A549 (cell line): Measurements from ENCODE around the gene SELENOW. TPM values are rescaled to one million over a fixed set of nuclear protein-coding genes. Genes with fewer than 3 reads are reported as not detected.

Experiments
- ATAC-seq, 2 experiments: fragments of 200-7000 bp in 1 of 2; fragments of >200 bp in 1 of 2; cut with Nextera tagmentation in 1 of 2; cut with Tn5 transposase in 1 of 2; 3 replicates each; pipeline versions ENCODE4 v1.8.0 to v1.9.1; 2018 to 2020; ENCODE audit warnings: mild to moderate bottlenecking in 1 of 2, moderate library complexity in 1 of 2
- CTCF ChIA-PET: fragments of 300-600 bp; sonication (Branson Sonifier 250); formaldehyde crosslinking; extraction: SDS; loops from one replicate; lab custom pipeline; 2021; ENCODE audit warnings: antibody characterized with exemption, inconsistent platforms; lab: Yijun Ruan, JAX
- POLR2A ChIA-PET: fragments of 350-600 bp; formaldehyde crosslinking; extraction: SDS; loops from one replicate; lab custom pipeline; 2021; ENCODE audit warnings: antibody characterized with exemption, inconsistent platforms; lab: Yijun Ruan, JAX
- DNase-seq, 2 experiments: peaks; one replicate each; pipeline versions ENCODE4 v3.0.0 to v3.0.0-alpha.2; 2011 to 2016; ENCODE audit warnings: low read depth in 1 of 2, low spot score in 1 of 2
- FAIRE-seq: peaks from 2 replicates; lab custom pipeline; 2011; peaks lifted over from hg19 to GRCh38; lab: Jason Lieb, UNC
- H3K27ac ChIP-seq, 2 experiments: fragments of >200 bp; sonication (Bioruptor Twin); formaldehyde crosslinking; 3 replicates each; pipeline ENCODE4 v1.5.1; 2016 to 2017
- H3K4me1 ChIP-seq: fragments of >200 bp; sonication (Bioruptor Twin); formaldehyde crosslinking; 3 replicates; pipeline ENCODE4 v1.6.1; 2016
- H3K4me2 ChIP-seq: fragments of >200 bp; sonication (Bioruptor Twin); formaldehyde crosslinking; 3 replicates; pipeline ENCODE4 v1.6.1; 2016
- H3K4me3 ChIP-seq: fragments of >200 bp; sonication (Bioruptor Twin); formaldehyde crosslinking; 3 replicates; pipeline ENCODE4 v1.5.1; 2016
- H3K9me3 ChIP-seq: fragments of >200 bp; sonication (Bioruptor Twin); formaldehyde crosslinking; 3 replicates; pipeline ENCODE4 v1.6.1; 2016
- BHLHE40 ChIP-seq: IDR thresholded peaks from 2 replicates; pipeline ENCODE4 v1.6.1; 2012; ENCODE audit warnings: low read depth, low read length, inconsistent platforms
- CBX2 ChIP-seq: fragments of 200-600 bp; sonication (generic); IDR thresholded peaks from 2 replicates; pipeline ENCODE4 v1.6.1; 2016; ENCODE audit warnings: low read depth, mild to moderate bottlenecking, borderline replicate concordance
- CBX8 ChIP-seq: fragments of 200-600 bp; sonication (generic); IDR thresholded peaks from 2 replicates; pipeline ENCODE4 v1.6.1; 2016
- CEBPB ChIP-seq, 2 experiments: fragments of >200 bp in 1 of 2; sonication (Bioruptor Twin) in 1 of 2; formaldehyde crosslinking in 1 of 2; IDR thresholded peaks; 2 replicates each; pipeline ENCODE4 v1.6.1; 2012 to 2016
- CHD4 ChIP-seq: fragments of 200-600 bp; sonication (generic); IDR thresholded peaks from 2 replicates; pipeline ENCODE4 v1.6.1; 2016; ENCODE audit warnings: antibody characterized with exemption, mild to moderate bottlenecking, borderline replicate concordance
- EHF ChIP-seq: fragments of 250-450 bp; sonication (Bioruptor Pico); IDR thresholded peaks from 2 replicates; pipeline ENCODE4 v1.5.0; 2020; ENCODE audit warnings: mild to moderate bottlenecking
- ELK1 ChIP-seq: fragments of 150-350 bp; IDR thresholded peaks from 2 replicates; pipeline ENCODE4 v1.6.1; 2014; ENCODE audit warnings: low read depth, mild to moderate bottlenecking, low read length
- ESRRA ChIP-seq: fragments of 150-350 bp; IDR thresholded peaks from 2 replicates; pipeline ENCODE4 v1.6.1; 2014; ENCODE audit warnings: mild to moderate bottlenecking, low read length, borderline replicate concordance
- FOSB ChIP-seq: fragments of 250-450 bp; sonication (Bioruptor Pico); IDR thresholded peaks from 2 replicates; pipeline ENCODE4 v1.5.0; 2020; ENCODE audit warnings: mild to moderate bottlenecking, moderate library complexity
- FOXS1 ChIP-seq: fragments of 250-450 bp; sonication (Bioruptor Pico); IDR thresholded peaks from 2 replicates; pipeline ENCODE4 v1.5.0; 2020; ENCODE audit warnings: mild to moderate bottlenecking, moderate library complexity
- HEYL ChIP-seq: fragments of 250-450 bp; sonication (Bioruptor Pico); IDR thresholded peaks from 2 replicates; pipeline ENCODE4 v1.8.0; 2021; ENCODE audit warnings: mild to moderate bottlenecking, moderate library complexity
- HOXA7 ChIP-seq: fragments of 250-450 bp; sonication (Bioruptor Pico); IDR thresholded peaks from 2 replicates; pipeline ENCODE4 v1.5.0; 2020; ENCODE audit warnings: mild to moderate bottlenecking, moderate library complexity
- HOXB13 ChIP-seq: fragments of 250-450 bp; sonication (Bioruptor Pico); IDR thresholded peaks from 2 replicates; pipeline ENCODE4 v1.5.0; 2020; ENCODE audit warnings: low read depth, mild to moderate bottlenecking, moderate library complexity
- KDM5A ChIP-seq: fragments of 200-600 bp; sonication (generic); IDR thresholded peaks from 2 replicates; pipeline ENCODE4 v1.6.1; 2016; ENCODE audit warnings: antibody characterized with exemption, mild to moderate bottlenecking
- MAFK ChIP-seq: fragments of 450-650 bp; IDR thresholded peaks from 2 replicates; pipeline ENCODE4 v1.6.1; 2014; ENCODE audit not compliant: partially characterized antibody
- NPAS2 ChIP-seq: fragments of 250-450 bp; sonication (Bioruptor Pico); IDR thresholded peaks from 2 replicates; pipeline ENCODE4 v1.8.0; 2022; ENCODE audit warnings: mild to moderate bottlenecking, moderate library complexity, borderline replicate concordance
- NR3C1 ChIP-seq: fragments of >200 bp; sonication (Bioruptor Twin); formaldehyde crosslinking; IDR thresholded peaks from 3 replicates; pipeline ENCODE4 v1.6.1; 2017
- RNF2 ChIP-seq: fragments of 200-600 bp; sonication (generic); IDR thresholded peaks from 2 replicates; pipeline ENCODE4 v1.6.1; 2016; ENCODE audit warnings: low read depth, mild to moderate bottlenecking, antibody characterized with exemption, moderate library complexity, borderline replicate concordance
- SREBF2 ChIP-seq: fragments of 450-650 bp; IDR thresholded peaks from 2 replicates; pipeline ENCODE4 v1.6.1; 2014; ENCODE audit warnings: mild to moderate bottlenecking, moderate library complexity
- USF2 ChIP-seq: fragments of 450-650 bp; IDR thresholded peaks from 2 replicates; pipeline ENCODE4 v1.6.1; 2014; ENCODE audit warnings: antibody characterized with exemption
- ZC3H11A ChIP-seq: fragments of 450-650 bp; IDR thresholded peaks from 2 replicates; pipeline ENCODE4 v1.6.1; 2014; ENCODE audit warnings: antibody characterized with exemption, mild to moderate bottlenecking
- ZNF302 ChIP-seq: fragments of 250-450 bp; sonication (Bioruptor Pico); IDR thresholded peaks from 2 replicates; pipeline ENCODE4 v1.9.0; 2021; ENCODE audit warnings: inconsistent platforms, mild to moderate bottlenecking, moderate library complexity
- WGBS: methylation state at CpG from one replicate; pipeline ENCODE4 v1.1.6; 2017; ENCODE audit errors: missing lambda C conversion rate; 5-methylcytosine and 5-hydroxymethylcytosine counted together
- polyA plus RNA-seq, 4 experiments: library from polyadenylated mRNA; depleted of rRNA in 3 of 4; stranded (reverse); fragments of >200 nt; fragmentation: RNase III in 1 of 4; extraction: RNeasy Plus Mini Kit Qiagen cat#74134 plus additional on column Dnase treatment in 1 of 4; gene quantifications; 2 replicates in 3 of 4; 3 replicates in 1 of 4; pipeline ENCODE4 v1.2.3, GENCODE V29; 2011 to 2017
- TF ChIP-seq, protein P1 (sequence below): IDR thresholded peaks from 2 replicates; pipeline ENCODE4 v1.6.1; 2012
- TF ChIP-seq, protein P2 (sequence below): fragments of 250-450 bp; sonication (Bioruptor Pico); IDR thresholded peaks from 2 replicates; pipeline ENCODE4 v1.5.0; 2020; ENCODE audit warnings: low read depth, mild to moderate bottlenecking, moderate library complexity

The SELENOW gene
- polyA plus RNA-seq, 2 of the 4 experiments (the other 2 are of a cell fraction): 114 to 155 TPM

- TF ChIP-seq ESRRA: no peak
- POLR2A ChIA-PET: interaction anchor here (1.2 to 1.4 kb wide), 2 partner anchors 12 to 28 kb away, joined by 3 to 4 read pairs; partner anchors contain the start of gene EHD2
- Histone ChIP-seq H3K4me1 (peaks cover 23% of the 10 kb centered on the region), H3K4me2 (no peak overlapping the region), H3K27ac (0 out of 6 replicates have a peak overlapping the region, but pooled peaks of 1 of the 2 experiments have one; percentile 3), H3K4me3 (no peak overlapping the region), H3K9me3 (no peaks in the 10 kb centered on the region)
- FAIRE-seq (no peak), ATAC-seq (no peak), DNase-seq (no peak)
- CTCF ChIA-PET: interaction anchor here (0.7 to 42.0 kb wide), 9 partner anchors 11 to 531 kb away, joined by 3 to 1389 read pairs (median 5); partner anchors contain the start of genes EHD2 and NAPA
- WGBS: 94% methylated on average over 45 of the region's 48 CpGs
Measured at GRCh38 chr19:47740866-47741519, 37.5 kb upstream of the SELENOW start.

- CTCF ChIA-PET: interaction anchor here (1.2 to 42.0 kb wide), 6 partner anchors 12 to 305 kb away, joined by 3 to 1389 read pairs (median 14); partner anchors contain the start of genes EHD2 and NAPA
- DNase-seq (no peak), FAIRE-seq (no peak)
- H3K4me3 ChIP-seq: no peak overlapping the region
- no peak overlapping the region for H3K4me2 ChIP-seq
- H3K9me3 ChIP-seq: no peaks in the 10 kb centered on the region
- peak overlapping the region; percentile 95 to 96; a peak in 5 of 6 replicates for H3K27ac ChIP-seq
- peaks cover 28% of the 10 kb centered on the region for H3K4me1 ChIP-seq
- 93% methylated on average over 15 of the region's 15 CpGs for WGBS
- TF ChIP-seq EHF (CRISPR knock-in tag) (no peak), FOSB (no peak), CHD4 (peak; percentile 24; the same call in 1 of the 2 replicates), HOXA7 (no peak), CEBPB (IDR thresholded peaks at IDR 0.05) (no peak), RNF2 (no peak)
- TF ChIP-seq, all 56 proteins: peak for 1
- POLR2A ChIA-PET: interaction anchor here (1.2 kb wide), 1 partner anchor 29 kb away, joined by 4 read pairs; the partner anchor contains the start of gene EHD2
- ATAC-seq: no peak
Measured at GRCh38 chr19:47741544-47742140, 36.9 kb upstream of the SELENOW start.

GRCh38 chr19:47742634-47743033 is 35.9 kb upstream of the SELENOW start:
- Histone ChIP-seq H3K27ac (peak overlapping the region; percentile 95 to 96), H3K9me3 (no peaks in the 10 kb centered on the region), H3K4me3 (peak overlapping the region; percentile 39; the same call in 2 of the 3 replicates), H3K4me2 (peak overlapping the region; percentile 72), H3K4me1 (peaks cover 33% of the 10 kb centered on the region)
- ATAC-seq (peak in 1 of 2 experiments; percentile 3; a peak in 1 of 6 replicates), FAIRE-seq (no peak), DNase-seq (no peak)
- ChIA-PET POLR2A (interaction anchor here (1.0 to 4.5 kb wide), 4 partner anchors 9 to 30 kb away, joined by 3 to 69 read pairs (median 12); partner anchors contain the start of gene EHD2), CTCF (interaction anchor here (0.7 to 42.0 kb wide), 17 partner anchors 8 to 307 kb away, joined by 3 to 1389 read pairs (median 6); partner anchors contain the start of gene EHD2)
- TF ChIP-seq BHLHE40: no peak
- no peak for TF ChIP-seq FOXS1 (CRISPR knock-in tag)
- no peak for TF ChIP-seq HOXB13 (CRISPR knock-in tag)
- TF ChIP-seq HEYL (CRISPR knock-in tag): no peak
- no peak for TF ChIP-seq MAFK
- no peak for TF ChIP-seq FOSB
- TF ChIP-seq ZNF302 (CRISPR knock-in tag): no peak
- TF ChIP-seq CBX2: no peak
- no peak for TF ChIP-seq CBX8
- TF ChIP-seq EHF (CRISPR knock-in tag): no peak
- TF ChIP-seq ZC3H11A: no peak
- TF ChIP-seq ELK1: no peak
- TF ChIP-seq KDM5A: no peak
- no peak for TF ChIP-seq NR3C1
- no peak for TF ChIP-seq SREBF2
- no peak for TF ChIP-seq USF2
- no peak for TF ChIP-seq NPAS2 (CRISPR knock-in tag)
- TF ChIP-seq, protein P1, sequence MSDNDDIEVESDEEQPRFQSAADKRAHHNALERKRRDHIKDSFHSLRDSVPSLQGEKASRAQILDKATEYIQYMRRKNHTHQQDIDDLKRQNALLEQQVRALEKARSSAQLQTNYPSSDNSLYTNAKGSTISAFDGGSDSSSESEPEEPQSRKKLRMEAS: no peak
- TF ChIP-seq CEBPB (IDR thresholded peaks at IDR 0.05): no peak
- TF ChIP-seq, protein P2, sequence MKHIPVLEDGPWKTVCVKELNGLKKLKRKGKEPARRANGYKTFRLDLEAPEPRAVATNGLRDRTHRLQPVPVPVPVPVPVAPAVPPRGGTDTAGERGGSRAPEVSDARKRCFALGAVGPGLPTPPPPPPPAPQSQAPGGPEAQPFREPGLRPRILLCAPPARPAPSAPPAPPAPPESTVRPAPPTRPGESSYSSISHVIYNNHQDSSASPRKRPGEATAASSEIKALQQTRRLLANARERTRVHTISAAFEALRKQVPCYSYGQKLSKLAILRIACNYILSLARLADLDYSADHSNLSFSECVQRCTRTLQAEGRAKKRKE: no peak
- 43% methylated on average over 13 of the region's 13 CpGs for WGBS
